Loucy (cell line): ENCODE results near the gene BBLN.

Experiments used
- EZH2phosphoT487 ChIP-seq: fragments of 200-600 bp; IDR thresholded peaks from 2 replicates; pipeline ENCODE4 v1.6.1; 2018; ENCODE audit warnings: antibody characterized with exemption, mild to moderate bottlenecking, moderate library complexity, borderline replicate concordance
- TF ChIP-seq, protein P1 (sequence below): fragments of 200-600 bp; sonication (generic); conservative IDR thresholded peaks from 2 replicates; pipeline ENCODE4 v1.5.1; 2014; ENCODE audit warnings: mild to moderate bottlenecking, antibody characterized with exemption, low read length

GRCh38 chr9:128116104-128117083 is 43.7 kb upstream of the BBLN start:
- TF ChIP-seq, protein P1, sequence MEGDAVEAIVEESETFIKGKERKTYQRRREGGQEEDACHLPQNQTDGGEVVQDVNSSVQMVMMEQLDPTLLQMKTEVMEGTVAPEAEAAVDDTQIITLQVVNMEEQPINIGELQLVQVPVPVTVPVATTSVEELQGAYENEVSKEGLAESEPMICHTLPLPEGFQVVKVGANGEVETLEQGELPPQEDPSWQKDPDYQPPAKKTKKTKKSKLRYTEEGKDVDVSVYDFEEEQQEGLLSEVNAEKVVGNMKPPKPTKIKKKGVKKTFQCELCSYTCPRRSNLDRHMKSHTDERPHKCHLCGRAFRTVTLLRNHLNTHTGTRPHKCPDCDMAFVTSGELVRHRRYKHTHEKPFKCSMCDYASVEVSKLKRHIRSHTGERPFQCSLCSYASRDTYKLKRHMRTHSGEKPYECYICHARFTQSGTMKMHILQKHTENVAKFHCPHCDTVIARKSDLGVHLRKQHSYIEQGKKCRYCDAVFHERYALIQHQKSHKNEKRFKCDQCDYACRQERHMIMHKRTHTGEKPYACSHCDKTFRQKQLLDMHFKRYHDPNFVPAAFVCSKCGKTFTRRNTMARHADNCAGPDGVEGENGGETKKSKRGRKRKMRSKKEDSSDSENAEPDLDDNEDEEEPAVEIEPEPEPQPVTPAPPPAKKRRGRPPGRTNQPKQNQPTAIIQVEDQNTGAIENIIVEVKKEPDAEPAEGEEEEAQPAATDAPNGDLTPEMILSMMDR: no peak
- no peak for TF ChIP-seq EZH2phosphoT487
